SK-N-SH treated with all-trans-retinoic acid at 6 μM for 48 hours (cell line): Measurements from ENCODE around the gene FUT7.
A peak's percentile ranks its signal among the peaks of the same experiment; 100 is the strongest.

Source experiments
- ATAC-seq: fragments of 200-7000 bp; cut with Tn5 transposase; 3 replicates; pipeline ENCODE4 v1.9.1; 2020; ENCODE audit warnings: mild to moderate bottlenecking, moderate library complexity
- ARNTL ChIP-seq: fragments of 450-650 bp; formaldehyde crosslinking; IDR thresholded peaks from 2 replicates; pipeline ENCODE4 v1.5.0; 2020; ENCODE audit warnings: low read depth, mild to moderate bottlenecking, moderate library complexity, borderline replicate concordance
- BACH2 ChIP-seq: fragments of 250-450 bp; sonication (Bioruptor Pico); IDR thresholded peaks from 2 replicates; pipeline ENCODE4 v1.9.0; 2021; ENCODE audit warnings: mild to moderate bottlenecking, borderline replicate concordance
- CREB5 ChIP-seq: fragments of 250-450 bp; sonication (Bioruptor Pico); IDR thresholded peaks from 2 replicates; pipeline ENCODE4 v1.5.1; 2020; ENCODE audit warnings: low read depth, mild to moderate bottlenecking, moderate library complexity
- ESRRG ChIP-seq: fragments of 250-450 bp; sonication (Bioruptor Pico); IDR thresholded peaks from 2 replicates; pipeline ENCODE4 v1.6.1; 2021; ENCODE audit warnings: mild to moderate bottlenecking
- GLIS3 ChIP-seq: fragments of 250-450 bp; sonication (Bioruptor Pico); IDR thresholded peaks from 2 replicates; pipeline ENCODE4 v1.5.0; 2020; ENCODE audit warnings: mild to moderate bottlenecking, moderate library complexity
- ISL1 ChIP-seq: fragments of 250-450 bp; sonication (Bioruptor Pico); IDR thresholded peaks from 2 replicates; pipeline ENCODE4 v2.1.2; 2022; ENCODE audit warnings: mild to moderate bottlenecking, moderate library complexity
- OSR1 ChIP-seq: fragments of 250-450 bp; sonication (Bioruptor Pico); IDR thresholded peaks from 2 replicates; pipeline ENCODE4 v1.8.0; 2022; ENCODE audit warnings: moderate library complexity, mild to moderate bottlenecking, inconsistent platforms
- PPARA ChIP-seq: fragments of 250-450 bp; sonication (Bioruptor Pico); IDR thresholded peaks from 2 replicates; pipeline ENCODE4 v1.5.0; 2020; ENCODE audit warnings: mild to moderate bottlenecking, borderline replicate concordance
- SNAI2 ChIP-seq: fragments of 250-450 bp; sonication (Bioruptor Pico); IDR thresholded peaks from 2 replicates; pipeline ENCODE4 v1.5.0; 2020; ENCODE audit warnings: mild to moderate bottlenecking, moderate library complexity
- TCF4 ChIP-seq: fragments of 250-450 bp; sonication (Bioruptor Pico); IDR thresholded peaks from 2 replicates; pipeline ENCODE4 v1.8.0; 2021; ENCODE audit warnings: mild to moderate bottlenecking, moderate library complexity, borderline replicate concordance
- TOX ChIP-seq: fragments of 250-450 bp; sonication (Bioruptor Pico); IDR thresholded peaks from 2 replicates; pipeline ENCODE4 v1.8.0; 2021; ENCODE audit warnings: mild to moderate bottlenecking, moderate library complexity, borderline replicate concordance
- ZC3H10 ChIP-seq: fragments of 250-450 bp; sonication (Bioruptor Pico); IDR thresholded peaks from 2 replicates; pipeline ENCODE4 v1.5.1; 2021; ENCODE audit warnings: mild to moderate bottlenecking, moderate library complexity
- ZFP3 ChIP-seq: fragments of 250-450 bp; sonication (Bioruptor Pico); IDR thresholded peaks from 2 replicates; pipeline ENCODE4 v1.5.0; 2020; ENCODE audit warnings: mild to moderate bottlenecking, moderate library complexity
- ZFP30 ChIP-seq: fragments of 450-650 bp; formaldehyde crosslinking; IDR thresholded peaks from 2 replicates; pipeline ENCODE4 v1.5.0; 2022; ENCODE audit warnings: mild to moderate bottlenecking, moderate library complexity
- ZNF565 ChIP-seq: fragments of 450-650 bp; formaldehyde crosslinking; conservative IDR thresholded peaks from 2 replicates; pipeline ENCODE4 v1.5.0; 2020; ENCODE audit warnings: low read depth, mild to moderate bottlenecking, moderate library complexity
- ZNF70 ChIP-seq: fragments of 450-650 bp; formaldehyde crosslinking; IDR thresholded peaks from 2 replicates; pipeline ENCODE4 v1.5.0; 2020; ENCODE audit warnings: mild to moderate bottlenecking, moderate library complexity
- ZNF8 ChIP-seq: fragments of 450-650 bp; formaldehyde crosslinking; IDR thresholded peaks from 2 replicates; pipeline ENCODE4 v1.5.0; 2020; ENCODE audit warnings: mild to moderate bottlenecking, moderate library complexity
- TF ChIP-seq, protein P1 (sequence below): fragments of 250-450 bp; sonication (Bioruptor Pico); IDR thresholded peaks from 2 replicates; pipeline ENCODE4 v1.8.0; 2021; ENCODE audit warnings: low read depth, mild to moderate bottlenecking, moderate library complexity, borderline replicate concordance
- TF ChIP-seq, protein P2 (sequence below): fragments of 250-450 bp; sonication (Bioruptor Pico); IDR thresholded peaks from 2 replicates; pipeline ENCODE4 v1.8.0; 2020; ENCODE audit warnings: mild to moderate bottlenecking, moderate library complexity, borderline replicate concordance
- TF ChIP-seq, protein P3 (sequence below): fragments of 250-450 bp; sonication (Bioruptor Pico); IDR thresholded peaks from 2 replicates; pipeline ENCODE4 v1.5.0; 2020; ENCODE audit warnings: mild to moderate bottlenecking, moderate library complexity

The FUT7 gene

DNA sequence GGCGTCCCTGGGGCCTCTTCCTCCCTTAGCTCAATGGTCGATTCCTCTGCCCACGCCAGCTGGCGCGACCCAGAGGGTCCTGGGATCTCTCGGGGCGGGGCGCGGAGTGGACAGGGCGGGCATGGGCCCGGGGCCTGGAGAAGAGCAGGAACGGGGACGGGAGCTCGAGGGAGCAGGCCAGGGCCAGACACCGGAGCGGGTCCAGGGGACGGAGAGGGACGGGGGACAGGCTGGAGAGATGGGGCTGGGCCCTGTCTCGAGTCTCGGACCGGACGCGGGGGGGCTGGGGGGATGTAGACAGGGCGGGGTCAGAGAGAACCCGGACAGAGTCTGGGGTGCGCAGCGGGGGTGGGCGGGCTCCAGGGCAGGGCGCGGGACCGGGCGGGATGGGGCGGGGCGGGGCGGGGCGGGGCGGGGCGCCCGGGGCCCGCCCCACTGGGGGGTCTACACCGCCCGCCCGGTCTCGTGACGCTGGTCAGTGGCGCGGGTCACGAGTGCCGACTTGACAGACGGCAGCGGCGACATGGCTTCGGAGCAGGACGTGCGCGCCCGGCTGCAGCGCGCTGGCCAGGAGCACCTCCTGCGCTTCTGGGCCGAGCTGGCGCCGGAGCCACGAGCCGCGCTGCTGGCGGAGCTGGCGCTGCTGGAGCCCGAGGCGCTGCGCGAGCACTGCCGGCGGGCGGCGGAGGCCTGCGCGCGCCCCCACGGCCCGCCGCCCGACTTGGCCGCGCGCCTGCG, 45.3 kb upstream of the FUT7 start, which contains the start of gene UAP1L1:
TSS of gene UAP1L1 (plus strand) at position 508 of the 738 bp plus-strand sequence. CDS start at position 524, 16 bp downstream.
- ATAC-seq = peak; percentile 73
- TF ChIP-seq PPARA (CRISPR knock-in tag) (no peak), ZFP3 (CRISPR knock-in tag) (no peak), ISL1 (CRISPR knock-in tag) (no peak), GLIS3 (CRISPR knock-in tag) (no peak)
- TF ChIP-seq, protein P1, sequence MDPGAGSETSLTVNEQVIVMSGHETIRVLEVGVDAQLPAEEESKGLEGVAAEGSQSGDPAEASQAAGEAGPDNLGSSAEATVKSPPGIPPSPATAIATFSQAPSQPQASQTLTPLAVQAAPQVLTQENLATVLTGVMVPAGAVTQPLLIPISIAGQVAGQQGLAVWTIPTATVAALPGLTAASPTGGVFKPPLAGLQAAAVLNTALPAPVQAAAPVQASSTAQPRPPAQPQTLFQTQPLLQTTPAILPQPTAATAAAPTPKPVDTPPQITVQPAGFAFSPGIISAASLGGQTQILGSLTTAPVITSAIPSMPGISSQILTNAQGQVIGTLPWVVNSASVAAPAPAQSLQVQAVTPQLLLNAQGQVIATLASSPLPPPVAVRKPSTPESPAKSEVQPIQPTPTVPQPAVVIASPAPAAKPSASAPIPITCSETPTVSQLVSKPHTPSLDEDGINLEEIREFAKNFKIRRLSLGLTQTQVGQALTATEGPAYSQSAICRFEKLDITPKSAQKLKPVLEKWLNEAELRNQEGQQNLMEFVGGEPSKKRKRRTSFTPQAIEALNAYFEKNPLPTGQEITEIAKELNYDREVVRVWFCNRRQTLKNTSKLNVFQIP (CRISPR knock-in tag) = no peak

DNA sequence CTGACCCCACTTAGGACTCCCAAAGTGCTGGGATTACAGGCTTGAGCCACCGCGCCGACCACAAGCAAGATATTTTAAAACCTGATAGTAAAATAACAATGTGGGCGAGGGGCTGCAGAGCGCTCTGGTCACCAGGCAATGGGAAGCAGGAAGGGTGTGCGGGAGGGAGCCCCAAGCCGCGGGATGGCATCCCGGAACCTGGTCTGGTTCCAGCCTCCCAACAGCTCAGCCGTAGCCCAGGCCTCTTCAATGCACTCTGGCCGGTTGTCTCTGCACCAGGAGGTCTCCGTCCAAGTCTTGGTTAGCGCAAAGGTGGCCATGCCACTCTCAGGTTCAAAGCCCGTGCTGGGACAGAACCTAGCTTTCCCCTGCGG, 44.7 kb upstream of the FUT7 start:
- ATAC-seq = no peak; the same call in 2 of the 3 replicates
- TF ChIP-seq, protein P2, sequence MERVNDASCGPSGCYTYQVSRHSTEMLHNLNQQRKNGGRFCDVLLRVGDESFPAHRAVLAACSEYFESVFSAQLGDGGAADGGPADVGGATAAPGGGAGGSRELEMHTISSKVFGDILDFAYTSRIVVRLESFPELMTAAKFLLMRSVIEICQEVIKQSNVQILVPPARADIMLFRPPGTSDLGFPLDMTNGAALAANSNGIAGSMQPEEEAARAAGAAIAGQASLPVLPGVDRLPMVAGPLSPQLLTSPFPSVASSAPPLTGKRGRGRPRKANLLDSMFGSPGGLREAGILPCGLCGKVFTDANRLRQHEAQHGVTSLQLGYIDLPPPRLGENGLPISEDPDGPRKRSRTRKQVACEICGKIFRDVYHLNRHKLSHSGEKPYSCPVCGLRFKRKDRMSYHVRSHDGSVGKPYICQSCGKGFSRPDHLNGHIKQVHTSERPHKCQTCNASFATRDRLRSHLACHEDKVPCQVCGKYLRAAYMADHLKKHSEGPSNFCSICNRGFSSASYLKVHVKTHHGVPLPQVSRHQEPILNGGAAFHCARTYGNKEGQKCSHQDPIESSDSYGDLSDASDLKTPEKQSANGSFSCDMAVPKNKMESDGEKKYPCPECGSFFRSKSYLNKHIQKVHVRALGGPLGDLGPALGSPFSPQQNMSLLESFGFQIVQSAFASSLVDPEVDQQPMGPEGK = no peak
- TF ChIP-seq ZC3H10 (CRISPR knock-in tag) (no peak), ZNF565 (CRISPR knock-in tag) (no peak), ZNF8 (CRISPR knock-in tag) (no peak), OSR1 (CRISPR knock-in tag) (no peak), ESRRG (CRISPR knock-in tag) (no peak), BACH2 (no peak), SNAI2 (CRISPR knock-in tag) (no peak), ZNF70 (no peak), ZFP30 (CRISPR knock-in tag) (no peak), ARNTL (no peak), CREB5 (CRISPR knock-in tag) (no peak)
- TF ChIP-seq, protein P1 (CRISPR knock-in tag) = no peak
- TF ChIP-seq, protein P3, sequence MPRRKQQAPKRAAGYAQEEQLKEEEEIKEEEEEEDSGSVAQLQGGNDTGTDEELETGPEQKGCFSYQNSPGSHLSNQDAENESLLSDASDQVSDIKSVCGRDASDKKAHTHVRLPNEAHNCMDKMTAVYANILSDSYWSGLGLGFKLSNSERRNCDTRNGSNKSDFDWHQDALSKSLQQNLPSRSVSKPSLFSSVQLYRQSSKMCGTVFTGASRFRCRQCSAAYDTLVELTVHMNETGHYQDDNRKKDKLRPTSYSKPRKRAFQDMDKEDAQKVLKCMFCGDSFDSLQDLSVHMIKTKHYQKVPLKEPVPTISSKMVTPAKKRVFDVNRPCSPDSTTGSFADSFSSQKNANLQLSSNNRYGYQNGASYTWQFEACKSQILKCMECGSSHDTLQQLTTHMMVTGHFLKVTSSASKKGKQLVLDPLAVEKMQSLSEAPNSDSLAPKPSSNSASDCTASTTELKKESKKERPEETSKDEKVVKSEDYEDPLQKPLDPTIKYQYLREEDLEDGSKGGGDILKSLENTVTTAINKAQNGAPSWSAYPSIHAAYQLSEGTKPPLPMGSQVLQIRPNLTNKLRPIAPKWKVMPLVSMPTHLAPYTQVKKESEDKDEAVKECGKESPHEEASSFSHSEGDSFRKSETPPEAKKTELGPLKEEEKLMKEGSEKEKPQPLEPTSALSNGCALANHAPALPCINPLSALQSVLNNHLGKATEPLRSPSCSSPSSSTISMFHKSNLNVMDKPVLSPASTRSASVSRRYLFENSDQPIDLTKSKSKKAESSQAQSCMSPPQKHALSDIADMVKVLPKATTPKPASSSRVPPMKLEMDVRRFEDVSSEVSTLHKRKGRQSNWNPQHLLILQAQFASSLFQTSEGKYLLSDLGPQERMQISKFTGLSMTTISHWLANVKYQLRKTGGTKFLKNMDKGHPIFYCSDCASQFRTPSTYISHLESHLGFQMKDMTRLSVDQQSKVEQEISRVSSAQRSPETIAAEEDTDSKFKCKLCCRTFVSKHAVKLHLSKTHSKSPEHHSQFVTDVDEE = no peak

GRCh38 chr9:137075275-137075775, 43.4 kb upstream of the FUT7 start:
- TF ChIP-seq, protein P2 = no peak
- TF ChIP-seq, protein P1 (CRISPR knock-in tag) = no peak
- TF ChIP-seq OSR1 (CRISPR knock-in tag) = no peak
- no peak for TF ChIP-seq TCF4
- no peak for TF ChIP-seq BACH2
- TF ChIP-seq ZFP30 (CRISPR knock-in tag) = no peak
- TF ChIP-seq SNAI2 (CRISPR knock-in tag) = no peak
- TF ChIP-seq CREB5 (CRISPR knock-in tag) = no peak
- TF ChIP-seq TOX = no peak
- TF ChIP-seq ZC3H10 (CRISPR knock-in tag) = no peak
- no peak for TF ChIP-seq ESRRG (CRISPR knock-in tag)
- TF ChIP-seq ISL1 (CRISPR knock-in tag) = no peak
- TF ChIP-seq PPARA (CRISPR knock-in tag) = no peak
- ATAC-seq = no peak
